WTC11 (cell line): ENCODE measurements around the gene RAMP1.

Experiments
- ESRRA ChIP-seq: sonication (generic); formaldehyde crosslinking; IDR thresholded peaks from 2 replicates; pipeline ENCODE4 v1.8.1; 2022; ENCODE audit warnings: mild to moderate bottlenecking, missing genetic modification reagents, borderline replicate concordance
- GABPB1 ChIP-seq: sonication (generic); formaldehyde crosslinking; IDR thresholded peaks from 2 replicates; pipeline ENCODE4 v1.8.1; 2023; ENCODE audit warnings: mild to moderate bottlenecking, missing genetic modification reagents
- TEAD4 ChIP-seq: sonication (generic); formaldehyde crosslinking; IDR thresholded peaks from 2 replicates; pipeline ENCODE4 v1.8.0; 2022; ENCODE audit warnings: mild to moderate bottlenecking, missing genetic modification reagents
- ZNF121 ChIP-seq: sonication (generic); formaldehyde crosslinking; IDR thresholded peaks from 2 replicates; pipeline ENCODE4 v1.8.0; 2023; ENCODE audit warnings: missing genetic modification reagents
- ZNF263 ChIP-seq: sonication (generic); formaldehyde crosslinking; IDR thresholded peaks from 2 replicates; pipeline ENCODE4 v1.8.1; 2022; ENCODE audit warnings: low read depth, mild to moderate bottlenecking, moderate library complexity, missing genetic modification reagents
- TF ChIP-seq, protein P1 (sequence below): fragments of 200-600 bp; IDR thresholded peaks from 2 replicates; pipeline ENCODE4 v1.8.0; 2022; ENCODE audit warnings: antibody characterized with exemption
- TF ChIP-seq, protein P2 (sequence below): sonication (generic); formaldehyde crosslinking; IDR thresholded peaks from 2 replicates; pipeline ENCODE4 v1.8.0; 2022; ENCODE audit warnings: mild to moderate bottlenecking, missing genetic modification reagents
- TF ChIP-seq, protein P3 (sequence below): sonication (generic); formaldehyde crosslinking; IDR thresholded peaks from 2 replicates; pipeline ENCODE4 v1.8.0; 2022; ENCODE audit warnings: missing genetic modification reagents

DNA sequence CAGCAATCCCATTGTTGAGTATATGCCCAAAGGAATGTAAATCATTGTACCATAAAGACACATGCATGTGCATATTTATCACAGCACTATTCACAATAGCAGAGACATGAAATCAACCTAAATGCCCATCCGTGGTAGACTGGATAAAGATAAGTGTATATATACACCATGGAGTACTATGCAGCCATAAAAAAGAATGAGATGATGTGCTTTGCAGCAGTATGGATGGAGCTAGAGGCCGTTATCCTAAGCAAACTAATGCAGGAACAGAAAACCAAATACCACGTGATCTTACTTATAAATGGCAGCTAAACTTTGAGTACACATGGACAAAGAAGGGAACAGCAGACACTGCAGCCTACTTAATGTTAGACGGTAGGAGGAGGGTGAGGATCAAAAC is 18.4 kb upstream of the RAMP1 start:
- TF ChIP-seq TEAD4 (CRISPR knock-in tag), result no peak
- TF ChIP-seq, protein P1, sequence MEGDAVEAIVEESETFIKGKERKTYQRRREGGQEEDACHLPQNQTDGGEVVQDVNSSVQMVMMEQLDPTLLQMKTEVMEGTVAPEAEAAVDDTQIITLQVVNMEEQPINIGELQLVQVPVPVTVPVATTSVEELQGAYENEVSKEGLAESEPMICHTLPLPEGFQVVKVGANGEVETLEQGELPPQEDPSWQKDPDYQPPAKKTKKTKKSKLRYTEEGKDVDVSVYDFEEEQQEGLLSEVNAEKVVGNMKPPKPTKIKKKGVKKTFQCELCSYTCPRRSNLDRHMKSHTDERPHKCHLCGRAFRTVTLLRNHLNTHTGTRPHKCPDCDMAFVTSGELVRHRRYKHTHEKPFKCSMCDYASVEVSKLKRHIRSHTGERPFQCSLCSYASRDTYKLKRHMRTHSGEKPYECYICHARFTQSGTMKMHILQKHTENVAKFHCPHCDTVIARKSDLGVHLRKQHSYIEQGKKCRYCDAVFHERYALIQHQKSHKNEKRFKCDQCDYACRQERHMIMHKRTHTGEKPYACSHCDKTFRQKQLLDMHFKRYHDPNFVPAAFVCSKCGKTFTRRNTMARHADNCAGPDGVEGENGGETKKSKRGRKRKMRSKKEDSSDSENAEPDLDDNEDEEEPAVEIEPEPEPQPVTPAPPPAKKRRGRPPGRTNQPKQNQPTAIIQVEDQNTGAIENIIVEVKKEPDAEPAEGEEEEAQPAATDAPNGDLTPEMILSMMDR, result no peak
- TF ChIP-seq, protein P2, sequence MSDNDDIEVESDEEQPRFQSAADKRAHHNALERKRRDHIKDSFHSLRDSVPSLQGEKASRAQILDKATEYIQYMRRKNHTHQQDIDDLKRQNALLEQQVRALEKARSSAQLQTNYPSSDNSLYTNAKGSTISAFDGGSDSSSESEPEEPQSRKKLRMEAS (CRISPR knock-in tag), result no peak
- TF ChIP-seq GABPB1 (CRISPR knock-in tag), result no peak
- TF ChIP-seq ZNF263, result no peak
- no peak for TF ChIP-seq ESRRA (CRISPR knock-in tag)
- TF ChIP-seq ZNF121 (CRISPR knock-in tag), result no peak
- TF ChIP-seq, protein P3, sequence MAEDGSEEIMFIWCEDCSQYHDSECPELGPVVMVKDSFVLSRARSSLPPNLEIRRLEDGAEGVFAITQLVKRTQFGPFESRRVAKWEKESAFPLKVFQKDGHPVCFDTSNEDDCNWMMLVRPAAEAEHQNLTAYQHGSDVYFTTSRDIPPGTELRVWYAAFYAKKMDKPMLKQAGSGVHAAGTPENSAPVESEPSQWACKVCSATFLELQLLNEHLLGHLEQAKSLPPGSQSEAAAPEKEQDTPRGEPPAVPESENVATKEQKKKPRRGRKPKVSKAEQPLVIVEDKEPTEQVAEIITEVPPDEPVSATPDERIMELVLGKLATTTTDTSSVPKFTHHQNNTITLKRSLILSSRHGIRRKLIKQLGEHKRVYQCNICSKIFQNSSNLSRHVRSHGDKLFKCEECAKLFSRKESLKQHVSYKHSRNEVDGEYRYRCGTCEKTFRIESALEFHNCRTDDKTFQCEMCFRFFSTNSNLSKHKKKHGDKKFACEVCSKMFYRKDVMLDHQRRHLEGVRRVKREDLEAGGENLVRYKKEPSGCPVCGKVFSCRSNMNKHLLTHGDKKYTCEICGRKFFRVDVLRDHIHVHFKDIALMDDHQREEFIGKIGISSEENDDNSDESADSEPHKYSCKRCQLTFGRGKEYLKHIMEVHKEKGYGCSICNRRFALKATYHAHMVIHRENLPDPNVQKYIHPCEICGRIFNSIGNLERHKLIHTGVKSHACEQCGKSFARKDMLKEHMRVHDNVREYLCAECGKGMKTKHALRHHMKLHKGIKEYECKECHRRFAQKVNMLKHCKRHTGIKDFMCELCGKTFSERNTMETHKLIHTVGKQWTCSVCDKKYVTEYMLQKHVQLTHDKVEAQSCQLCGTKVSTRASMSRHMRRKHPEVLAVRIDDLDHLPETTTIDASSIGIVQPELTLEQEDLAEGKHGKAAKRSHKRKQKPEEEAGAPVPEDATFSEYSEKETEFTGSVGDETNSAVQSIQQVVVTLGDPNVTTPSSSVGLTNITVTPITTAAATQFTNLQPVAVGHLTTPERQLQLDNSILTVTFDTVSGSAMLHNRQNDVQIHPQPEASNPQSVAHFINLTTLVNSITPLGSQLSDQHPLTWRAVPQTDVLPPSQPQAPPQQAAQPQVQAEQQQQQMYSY, result no peak
